ENCODE results near the gene TET3.

- TF ChIP-seq CTCF (IDR thresholded peaks at IDR 0.05), result no peak
- TF ChIP-seq POLR2A (IDR thresholded peaks at IDR 0.05), result no peak
Measured at GRCh38 chr2:74014813-74015212, 30.1 kb downstream of the TET3 start.

Data from lower leg skin (tissue), 3 donors.